ENCODE measurements around the gene ADAM17. TPM values are rescaled to one million over a fixed set of nuclear protein-coding genes. Genes with fewer than 3 reads are reported as not detected.
"Not testable (repeated sequence)": the region's sequence is repeated elsewhere in the genome, so short reads cannot be mapped to it uniquely, and the experiment has no call there.

Gene ADAM17
- total RNA-seq, 1 donor, result 40.1 TPM

DNA sequence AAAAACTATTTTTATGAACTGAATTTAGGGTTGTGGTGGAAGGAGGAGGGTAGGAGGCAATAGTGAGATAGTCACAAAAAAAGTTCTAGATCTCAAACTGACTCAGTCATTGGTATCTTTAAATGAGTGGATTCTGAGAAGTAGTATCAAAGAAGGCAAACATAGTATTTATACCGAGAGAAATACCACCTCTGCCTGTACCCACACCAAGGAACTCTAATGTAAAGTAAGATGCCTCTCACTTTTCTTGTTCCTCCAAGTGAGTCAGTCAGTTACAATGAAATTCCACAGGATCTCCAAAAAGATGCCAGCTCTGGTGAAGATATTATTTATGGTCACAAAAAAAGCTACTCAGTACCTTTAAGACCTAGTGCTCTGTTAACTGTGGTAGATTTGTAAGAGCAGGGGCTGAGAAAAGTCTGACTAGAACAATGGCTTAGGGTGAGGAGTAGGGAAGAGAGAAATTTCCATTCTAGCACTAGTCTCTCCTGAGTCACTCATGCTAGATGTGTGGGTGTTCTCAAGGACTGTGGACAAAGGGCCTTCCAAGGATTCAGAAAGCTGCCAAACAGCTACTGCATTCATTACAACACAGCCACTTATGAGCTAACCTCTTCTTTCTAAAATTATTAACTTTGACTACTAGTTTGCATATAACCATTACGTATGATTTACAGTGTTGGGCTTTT is 38.9 kb upstream of the ADAM17 start:
- no peak for TF ChIP-seq CTCF (IDR thresholded peaks at IDR 0.05; ENCODE audit: insufficient read depth, low read length)
- H3K4me3 ChIP-seq (ENCODE audit: low read depth, low read length), result no peak overlapping the region
- DNase-seq (ENCODE audit: low read depth), result peak; percentile 93

DNA sequence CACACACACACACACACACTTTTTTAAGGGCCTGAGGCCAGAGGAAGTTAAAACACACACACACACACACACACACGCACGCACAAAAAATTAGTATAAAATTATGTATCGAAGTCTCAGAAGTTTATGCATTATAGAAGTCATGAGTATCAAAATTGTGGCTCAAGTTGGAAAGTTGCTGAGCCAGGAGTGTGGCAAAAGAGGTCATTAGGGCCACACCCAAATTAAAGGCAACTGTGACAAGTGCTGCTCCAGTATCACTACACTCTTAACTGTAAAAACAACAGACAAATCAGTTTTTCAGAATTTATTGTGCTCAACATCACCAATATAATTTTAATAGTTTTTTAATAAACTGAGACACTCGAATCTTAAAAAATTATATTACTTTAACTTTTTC is 38.3 kb upstream of the ADAM17 start:
- TF ChIP-seq CTCF (IDR thresholded peaks at IDR 0.05; ENCODE audit: insufficient read depth, low read length), result no peak
- no peak overlapping the region for H3K4me3 ChIP-seq (ENCODE audit: low read depth, low read length)
- no peak for DNase-seq (ENCODE audit: low read depth)

DNA sequence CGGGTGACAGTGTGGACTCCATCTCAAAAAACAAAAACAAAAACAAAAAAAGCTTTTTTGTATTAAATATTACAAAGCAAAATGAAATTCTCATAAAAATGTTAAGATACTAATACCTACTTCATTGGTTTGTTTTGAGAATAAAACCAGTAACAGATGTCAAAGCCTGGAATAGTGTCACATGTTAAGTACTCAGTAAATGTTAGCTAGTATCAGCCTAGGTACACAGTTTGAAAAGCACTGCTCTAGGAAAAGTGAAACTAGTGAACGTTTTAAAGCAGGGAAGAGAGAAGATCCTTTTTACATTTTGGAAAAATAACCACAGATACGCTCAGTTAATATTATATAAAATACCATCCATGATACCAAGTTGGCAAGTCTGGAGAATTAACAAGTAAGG is 37.1 kb upstream of the ADAM17 start:
- DNase-seq (ENCODE audit: low read depth), result no peak
- no peak for TF ChIP-seq CTCF (IDR thresholded peaks at IDR 0.05; ENCODE audit: insufficient read depth, low read length)
- no peak overlapping the region for H3K4me3 ChIP-seq (ENCODE audit: low read depth, low read length)

GRCh38 chr2:9590641-9591040 is 35.0 kb upstream of the ADAM17 start:
- no peak for TF ChIP-seq CTCF (IDR thresholded peaks at IDR 0.05; ENCODE audit: insufficient read depth, low read length)
- DNase-seq (ENCODE audit: low read depth), result no peak
- H3K4me3 ChIP-seq (ENCODE audit: low read depth, low read length), result no peak overlapping the region

DNA sequence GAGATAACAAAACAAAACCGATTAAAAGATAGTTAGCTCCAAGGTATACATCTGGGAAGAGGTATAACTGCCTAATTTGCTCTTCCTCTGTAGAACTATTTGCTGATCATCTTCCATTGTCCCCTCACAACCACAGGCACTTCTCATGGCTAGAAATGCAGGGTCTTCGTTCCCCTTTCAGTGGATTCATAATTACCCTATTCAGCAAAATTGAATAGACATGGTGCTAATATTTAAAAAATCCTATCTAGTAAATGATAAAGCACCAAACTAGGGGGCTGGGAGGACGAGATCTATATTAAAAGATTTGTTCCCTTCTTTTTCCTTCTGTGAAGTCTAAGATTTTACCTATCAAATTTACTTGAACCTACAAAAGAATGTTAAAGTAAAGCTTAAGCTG is 30.8 kb upstream of the ADAM17 start:
- H3K4me3 ChIP-seq (ENCODE audit: low read depth, low read length), result no peak overlapping the region
- DNase-seq (ENCODE audit: low read depth), result no peak
- TF ChIP-seq CTCF (IDR thresholded peaks at IDR 0.05; ENCODE audit: insufficient read depth, low read length), result no peak

DNA sequence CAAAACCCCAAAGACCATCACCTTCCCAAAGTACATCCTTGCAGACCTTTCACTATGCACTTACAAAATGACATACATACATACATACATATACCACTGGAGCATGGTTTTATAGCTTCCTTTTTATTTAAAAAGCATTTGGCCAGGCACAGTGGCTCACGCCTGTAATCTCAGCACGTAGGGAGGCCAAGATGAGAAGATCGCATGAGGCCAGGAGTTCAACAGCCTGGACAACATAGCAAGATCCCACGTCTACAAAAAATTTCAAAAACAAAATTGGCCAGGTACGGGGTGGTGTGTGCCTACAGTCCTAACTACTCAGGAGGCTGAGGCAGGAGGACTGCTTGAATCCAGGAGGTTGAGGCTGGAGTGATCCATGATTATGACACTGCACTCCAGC is 29.9 kb upstream of the ADAM17 start:
- DNase-seq (ENCODE audit: low read depth), result no peak
- TF ChIP-seq CTCF (IDR thresholded peaks at IDR 0.05; ENCODE audit: insufficient read depth, low read length), result no peak
- no peak overlapping the region for H3K4me3 ChIP-seq (ENCODE audit: low read depth, low read length)

DNA sequence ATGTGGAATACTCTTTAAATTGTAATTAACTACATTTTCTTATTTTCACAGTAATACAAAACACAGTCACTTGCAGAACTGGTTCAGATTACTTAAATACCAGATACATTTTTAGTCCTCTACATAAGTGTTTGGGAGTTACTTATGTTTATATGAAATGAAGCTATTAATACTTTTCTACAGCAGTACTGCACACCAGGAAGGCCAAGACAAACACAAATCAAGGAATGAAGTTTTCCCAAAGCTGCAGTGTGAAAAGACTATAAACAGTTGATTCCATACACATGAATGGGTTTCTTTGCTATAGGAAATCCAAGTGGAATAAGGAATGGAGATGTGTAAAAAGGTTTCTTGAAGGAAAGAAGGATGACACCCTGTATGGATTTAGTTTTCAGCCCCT is 29.3 kb upstream of the ADAM17 start:
- DNase-seq (ENCODE audit: low read depth); H3K4me3 ChIP-seq (ENCODE audit: low read depth, low read length): not testable (repeated sequence)

Measured in fibroblast of the aortic adventitia (primary cell).